GM18511 (cell line): ENCODE results near the gene VAC14.
"Not testable (repeated sequence)": the region's sequence is repeated elsewhere in the genome, so short reads cannot be mapped to it uniquely, and the experiment has no call there.

Experiments
- ATAC-seq: cut with Tn5 transposase; IDR thresholded peaks from one replicate; pipeline ENCODE4 v1.9.1; 2021; ENCODE audit warnings: mild to moderate bottlenecking, moderate library complexity; ENCODE audit not compliant: unreplicated experiment

The VAC14 gene

GRCh38 chr16:70649300-70649699 is 151.7 kb downstream of the VAC14 start:
- no peak for ATAC-seq

GRCh38 chr16:70648606-70649005 is 152.4 kb downstream of the VAC14 start:
- ATAC-seq = no peak

- ATAC-seq = no peak
Observed at GRCh38 chr16:70647441-70648359, 153.3 kb downstream of the VAC14 start.

GRCh38 chr16:70646260-70647241 is 154.4 kb downstream of the VAC14 start, which contains the start of gene IL34:
Gene IL34, plus strand, starts transcription at chr16:70646559. Its CDS starts 389 bp downstream, at chr16:70646948.
- ATAC-seq = no peak

GRCh38 chr16:70644763-70645597 is 156.0 kb downstream of the VAC14 start:
- ATAC-seq = no peak

- ATAC-seq = not testable (repeated sequence)
Observed at GRCh38 chr16:70643264-70643663, 157.7 kb downstream of the VAC14 start.

GRCh38 chr16:70642633-70643032 is 158.3 kb downstream of the VAC14 start:
- no peak for ATAC-seq

GRCh38 chr16:70638814-70639792 is 161.9 kb downstream of the VAC14 start:
- no peak for ATAC-seq
